GM19463 (cell line): ENCODE results near the gene DCHS2.

ENCODE experiments used
- ATAC-seq: cut with Tn5 transposase; IDR thresholded peaks from one replicate; pipeline ENCODE4 v1.9.1; 2021; ENCODE audit warnings: mild to moderate bottlenecking, moderate library complexity; ENCODE audit not compliant: unreplicated experiment

The DCHS2 gene

DNA sequence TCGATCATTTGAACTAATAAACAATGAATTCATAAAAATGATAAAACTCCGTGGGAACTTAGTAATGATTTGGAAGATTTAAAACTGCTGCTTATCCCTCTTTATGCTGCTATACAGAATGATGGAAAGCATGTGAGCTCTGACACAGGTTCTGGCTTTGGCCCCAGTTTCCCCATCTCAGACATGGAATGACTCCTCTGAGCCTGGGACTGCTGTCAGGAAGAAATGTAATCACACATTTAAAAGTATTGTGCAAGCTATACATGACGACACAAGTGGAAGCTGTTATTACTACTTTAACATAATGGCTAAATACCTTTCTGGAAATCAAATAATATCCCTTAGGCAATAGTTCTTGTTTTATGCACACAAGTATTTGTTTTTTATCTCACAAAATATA lies 161.7 kb downstream of the DCHS2 start:
- ATAC-seq = no peak

DNA sequence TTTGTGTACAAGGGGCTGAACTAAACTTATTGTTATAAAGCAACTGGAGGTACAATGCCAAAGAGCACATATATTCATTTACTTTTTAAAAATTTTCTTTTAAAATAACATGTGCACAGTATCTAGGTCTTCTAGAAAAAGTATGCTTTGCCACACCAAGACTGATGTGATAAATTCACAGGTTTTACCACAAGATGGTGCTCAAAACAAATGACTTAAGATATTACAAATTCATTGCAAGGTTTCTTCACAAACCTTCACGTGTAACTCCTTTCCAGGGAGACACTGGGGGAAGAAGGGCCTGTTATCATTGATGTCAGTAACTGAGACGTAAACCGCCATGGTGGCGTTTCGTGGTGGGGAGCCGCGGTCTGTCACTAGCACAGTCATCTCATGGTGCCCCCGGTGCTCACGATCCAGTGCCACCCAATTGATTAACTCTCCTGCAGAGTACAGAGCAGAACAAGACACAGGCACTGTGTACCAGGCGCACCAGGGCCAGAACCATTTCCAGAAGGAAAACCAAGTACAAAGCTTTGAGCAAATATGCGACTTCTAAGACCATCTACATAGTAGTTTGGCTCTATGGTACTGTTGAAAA lies 162.2 kb downstream of the DCHS2 start:
- ATAC-seq = no peak

DNA sequence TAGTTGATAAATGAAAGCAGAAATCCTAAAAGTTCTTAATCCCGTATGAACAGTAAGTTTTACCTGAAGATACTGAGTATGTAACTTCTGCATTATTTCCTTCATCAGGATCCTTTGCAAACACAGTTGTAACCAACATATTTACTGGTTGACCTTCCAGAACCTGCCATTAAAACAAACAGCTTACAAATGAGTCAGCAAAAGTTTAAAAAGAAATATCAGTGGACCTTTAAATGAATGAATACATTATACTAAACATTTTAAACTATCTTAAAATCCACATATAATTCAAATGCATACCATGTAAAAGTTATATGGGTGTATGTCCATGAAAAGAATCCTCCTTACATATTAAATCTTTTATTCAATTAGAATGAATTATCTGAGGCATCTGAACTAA lies 163.6 kb downstream of the DCHS2 start:
- no peak for ATAC-seq

DNA sequence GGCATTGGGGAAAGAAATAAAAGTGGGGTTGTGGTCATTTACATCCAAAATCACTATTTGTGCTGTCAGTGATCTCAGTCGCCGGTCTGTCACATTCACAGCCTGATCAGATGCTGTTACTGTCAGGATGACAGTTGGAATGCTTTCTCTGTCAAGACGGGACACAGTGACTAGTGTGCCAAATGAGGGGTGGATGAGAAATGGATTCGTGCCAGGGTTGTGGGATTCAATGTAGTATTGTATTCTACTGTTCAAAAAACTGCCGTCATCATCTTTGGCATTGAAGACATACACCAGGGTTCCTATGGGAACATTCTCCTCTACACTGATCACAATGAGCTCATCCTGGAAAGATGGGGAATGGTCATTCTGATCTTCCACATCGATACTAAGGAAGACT lies 171.1 kb downstream of the DCHS2 start:
- ATAC-seq = no peak

DNA sequence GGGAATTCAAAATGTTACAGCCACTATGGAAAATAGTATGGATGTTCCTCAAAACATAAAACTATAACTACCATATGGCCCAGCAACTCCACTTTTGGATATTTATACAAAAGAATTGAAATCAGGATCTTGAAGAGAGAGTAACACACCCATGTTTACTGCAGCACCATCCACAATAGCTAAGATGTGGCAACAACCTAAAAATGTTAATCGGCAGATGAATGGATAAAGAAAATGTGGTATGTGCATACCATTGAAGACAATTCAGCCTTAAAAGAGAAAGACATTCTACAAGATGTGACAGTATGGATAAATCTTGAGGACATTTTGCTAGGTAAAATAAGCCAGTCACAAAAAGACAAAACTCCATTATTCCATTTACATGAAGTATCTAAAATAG lies 171.9 kb downstream of the DCHS2 start:
- no peak for ATAC-seq

DNA sequence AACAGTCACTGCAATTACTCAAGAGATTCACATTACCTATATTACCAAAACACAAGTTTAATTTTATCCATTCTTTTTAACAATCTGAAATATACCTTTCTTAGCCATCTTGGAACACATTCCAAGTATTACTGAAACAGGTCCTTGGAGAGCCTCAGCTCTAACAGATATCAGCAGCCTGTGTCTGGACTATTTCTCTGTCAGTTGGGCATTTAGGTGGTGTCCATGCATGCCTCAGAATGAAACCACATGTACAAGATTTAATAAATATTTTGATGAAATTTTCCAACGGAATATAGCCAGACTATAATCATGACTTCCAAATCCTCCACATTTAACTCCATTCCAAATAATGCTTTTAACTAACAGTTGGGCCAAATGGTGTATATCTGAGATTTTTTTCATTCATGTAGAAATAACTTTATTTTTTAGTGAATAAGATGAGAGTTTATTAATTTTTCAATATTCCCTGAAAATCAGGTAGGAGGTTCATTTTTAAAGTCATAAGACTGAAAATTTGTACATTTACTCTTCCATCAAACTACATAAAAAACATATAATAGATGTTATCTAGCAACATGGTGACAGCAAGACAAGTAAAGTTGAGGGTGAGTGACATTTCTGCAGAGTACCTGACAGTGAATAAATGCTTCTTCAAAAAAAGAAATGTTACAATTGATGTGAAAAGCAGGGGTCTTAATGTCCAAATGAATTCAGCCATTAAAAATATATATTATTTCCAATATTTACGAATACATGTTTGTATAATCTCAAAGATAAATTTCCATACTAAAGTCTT lies 174.2 kb downstream of the DCHS2 start:
- no peak for ATAC-seq

DNA sequence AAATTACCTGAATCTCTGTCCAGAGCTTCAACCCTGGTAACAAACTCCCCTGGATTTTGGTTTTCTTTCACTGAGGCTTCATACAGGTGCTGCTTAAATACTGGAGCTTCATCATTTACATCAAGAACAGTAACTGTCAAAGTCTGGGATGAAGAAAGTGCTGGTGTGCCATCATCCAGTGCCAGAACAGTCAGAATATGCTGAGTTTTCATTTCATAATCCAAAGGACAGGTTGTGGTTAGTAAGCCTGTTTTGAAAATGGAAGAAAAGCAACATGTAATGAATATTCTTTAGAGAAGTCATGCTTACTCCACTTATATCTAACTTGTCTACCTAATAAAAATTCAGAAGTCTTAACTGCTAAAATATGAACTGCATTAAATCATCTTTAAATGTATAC lies 175.9 kb downstream of the DCHS2 start:
- no peak for ATAC-seq

DNA sequence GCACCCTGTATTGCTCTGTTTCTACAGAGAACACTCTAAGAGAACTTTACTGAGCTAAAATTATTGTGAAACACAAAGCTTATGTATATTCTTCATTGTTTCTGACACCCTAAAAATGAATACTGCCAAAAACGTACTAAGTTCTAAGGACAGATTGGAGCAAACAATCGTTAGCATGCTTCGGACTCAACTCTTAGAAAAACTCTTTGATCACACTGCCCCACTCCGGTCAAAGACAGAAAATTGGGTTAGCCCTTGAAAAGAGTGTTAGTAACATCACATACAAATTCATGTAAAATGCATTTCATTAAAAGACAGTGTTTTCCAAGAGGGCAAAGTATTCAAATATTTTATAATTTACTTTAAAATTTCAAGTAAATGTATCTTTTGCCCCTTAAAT lies 177.4 kb downstream of the DCHS2 start:
- no peak for ATAC-seq

DNA sequence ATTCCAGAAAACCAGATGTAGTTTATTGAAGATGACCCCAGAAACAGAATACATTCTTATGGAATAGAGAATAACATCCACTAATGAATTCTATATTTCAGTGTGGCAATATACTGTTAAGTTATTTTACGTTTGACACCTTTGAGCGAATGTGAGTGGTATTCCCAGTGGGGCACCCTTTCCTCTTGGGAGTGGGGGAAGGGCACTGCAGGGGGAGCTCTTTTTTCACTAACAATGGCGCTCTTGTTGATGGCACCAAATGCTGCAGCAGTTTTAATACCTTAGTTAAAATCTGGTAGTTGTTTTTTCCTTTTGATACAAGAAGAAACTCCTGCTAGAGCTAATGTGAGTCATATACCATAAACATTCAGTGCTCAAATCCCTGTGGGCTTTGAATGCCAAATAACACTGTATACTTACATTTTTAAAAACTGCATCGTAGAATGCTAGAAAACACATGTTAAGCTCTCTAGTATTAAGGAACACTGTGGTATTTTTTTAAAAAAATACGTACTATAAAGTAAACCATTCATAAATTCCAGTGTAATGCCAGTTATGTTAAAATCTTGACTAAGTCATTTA lies 178.5 kb downstream of the DCHS2 start:
- no peak for ATAC-seq

DNA sequence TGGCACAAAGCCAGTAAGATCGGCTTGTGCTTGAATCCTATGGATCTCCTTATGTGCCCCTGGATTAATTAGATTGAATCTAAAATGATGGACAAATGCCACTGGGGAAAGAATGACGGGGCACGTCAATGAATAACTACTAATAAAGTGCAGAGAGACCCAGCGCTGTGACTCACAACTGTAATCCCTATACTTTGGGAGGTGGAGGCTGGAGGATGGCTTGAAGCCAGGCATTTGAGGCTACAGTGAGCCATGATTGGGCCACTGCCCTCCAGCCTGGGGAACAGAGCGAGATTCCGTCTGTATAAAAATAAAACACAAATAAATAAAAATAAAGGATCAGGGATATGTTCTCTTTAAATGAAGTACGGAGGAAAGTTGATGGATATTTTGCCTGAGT lies 179.4 kb downstream of the DCHS2 start:
- ATAC-seq = no peak

DNA sequence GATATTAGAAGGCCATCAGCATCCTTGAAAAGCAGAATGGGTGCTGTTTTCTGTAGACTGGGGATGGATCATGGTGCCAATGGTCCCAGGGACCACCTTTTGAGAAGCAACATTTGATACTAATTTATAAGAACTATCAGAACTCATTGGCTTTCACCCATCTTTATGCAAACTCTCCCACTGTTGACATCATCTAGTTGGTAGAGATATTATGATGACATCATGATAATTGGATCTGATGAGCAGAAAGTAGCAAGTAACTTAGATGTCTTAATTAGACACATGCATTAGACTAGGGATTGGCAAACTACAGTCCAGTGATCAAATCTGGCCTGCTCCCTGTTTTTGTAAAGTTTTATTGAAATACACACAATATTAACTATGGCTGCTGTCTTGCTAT lies 181.0 kb downstream of the DCHS2 start:
- no peak for ATAC-seq

DNA sequence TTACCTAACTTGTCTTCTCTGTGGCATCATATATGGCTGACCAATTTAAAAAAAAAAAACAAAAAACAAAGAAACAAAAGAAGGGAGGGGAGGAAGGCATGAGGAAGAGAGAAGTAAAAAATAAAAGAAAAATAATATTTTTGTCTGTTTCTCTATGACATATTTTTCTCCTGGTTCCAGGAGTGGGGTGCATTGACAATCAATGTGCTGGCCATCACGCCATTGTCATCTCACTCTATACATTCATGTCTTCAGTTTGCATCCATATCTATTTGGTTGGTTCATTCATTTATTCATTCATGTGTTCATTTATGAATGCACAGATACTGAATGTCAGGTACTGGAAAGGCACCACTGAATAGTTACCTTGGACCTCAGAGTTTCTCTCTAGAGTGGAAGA lies 183.4 kb downstream of the DCHS2 start:
- ATAC-seq = no peak

DNA sequence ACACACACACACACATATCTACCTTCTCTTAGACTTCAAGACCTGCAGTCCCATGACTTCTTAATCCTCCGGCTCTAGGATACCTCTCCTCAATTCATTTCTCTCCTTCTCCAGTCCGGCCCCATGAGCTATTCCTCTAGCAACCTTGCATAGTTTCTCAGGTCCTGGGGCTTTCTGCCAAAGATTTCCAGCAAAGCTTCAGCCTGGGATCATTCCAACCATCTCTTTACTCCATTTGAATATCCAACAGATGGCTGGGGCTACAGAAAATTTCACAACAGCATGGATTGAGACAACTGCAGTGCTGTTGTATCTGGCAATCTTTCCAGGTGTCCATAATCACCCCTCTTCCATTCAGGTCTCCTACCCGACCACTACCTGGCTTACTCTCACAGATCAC lies 184.1 kb downstream of the DCHS2 start:
- ATAC-seq = no peak

DNA sequence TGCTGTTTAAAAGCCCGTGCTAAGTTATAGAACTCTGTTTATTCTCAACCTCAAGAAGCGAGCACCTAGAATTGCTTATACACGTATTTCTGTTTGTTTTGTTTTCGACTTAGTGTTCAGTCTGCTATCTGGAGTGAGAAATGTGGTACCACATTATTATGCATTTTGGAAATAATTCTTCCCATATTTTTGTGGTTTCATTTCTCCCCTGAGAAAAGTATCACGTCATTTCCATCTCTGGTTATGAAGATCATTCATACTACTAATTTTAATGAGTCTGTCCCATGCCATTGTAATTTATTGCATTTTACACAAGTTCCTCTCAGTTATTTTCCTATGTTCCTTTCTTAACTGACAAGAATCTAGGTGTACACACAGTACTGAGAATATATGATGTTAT lies 186.0 kb downstream of the DCHS2 start:
- no peak for ATAC-seq

DNA sequence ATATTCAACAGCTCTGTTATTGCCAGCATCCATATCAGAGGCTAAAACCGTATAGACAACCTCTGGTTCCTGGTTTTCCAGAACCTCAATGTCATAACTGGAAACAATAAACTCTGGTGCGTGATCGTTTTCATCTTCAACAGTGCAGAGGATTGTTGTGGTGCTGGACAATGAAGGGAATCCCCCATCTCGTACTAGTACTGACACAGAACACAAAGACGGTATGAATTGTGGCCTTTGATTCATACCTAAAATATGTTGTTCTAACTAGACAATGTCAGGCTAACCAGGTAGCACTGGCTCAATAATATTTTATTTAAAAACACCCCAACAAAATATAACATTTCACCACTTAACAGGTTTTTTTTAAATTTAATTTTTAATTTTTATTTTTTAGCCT lies 186.9 kb downstream of the DCHS2 start:
- no peak for ATAC-seq

DNA sequence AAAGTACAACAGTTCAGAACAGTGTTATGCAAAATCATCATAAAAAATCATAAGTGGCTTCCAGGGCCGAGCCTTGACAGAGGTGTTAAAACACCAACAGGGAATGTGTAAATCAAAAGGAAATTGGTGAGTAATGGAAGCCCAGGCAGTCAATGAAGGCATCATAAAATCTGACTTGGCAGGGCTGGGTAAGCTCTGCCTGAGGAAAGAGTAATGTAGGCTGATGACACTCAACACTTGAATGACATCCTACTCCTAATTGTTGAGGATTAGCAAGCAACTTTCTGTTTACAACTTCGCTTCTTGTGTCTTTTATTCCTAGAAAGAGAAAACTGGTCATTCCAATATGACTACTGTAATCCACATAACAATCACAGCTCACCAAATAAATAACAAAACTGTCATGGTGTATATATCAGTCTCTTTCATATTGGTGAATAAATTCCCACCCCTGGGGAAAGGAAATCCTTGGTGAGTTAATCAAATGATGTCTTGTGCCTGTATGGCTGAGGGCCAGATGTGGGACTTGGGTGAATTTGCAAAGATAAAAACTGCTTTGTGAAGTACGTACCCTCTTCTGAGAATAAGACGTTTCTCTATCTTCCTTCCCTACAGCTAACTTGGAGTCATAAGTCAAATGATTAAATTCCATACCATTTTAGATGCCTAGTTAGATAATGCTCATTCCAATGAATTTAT lies 196.8 kb downstream of the DCHS2 start:
- no peak for ATAC-seq

DNA sequence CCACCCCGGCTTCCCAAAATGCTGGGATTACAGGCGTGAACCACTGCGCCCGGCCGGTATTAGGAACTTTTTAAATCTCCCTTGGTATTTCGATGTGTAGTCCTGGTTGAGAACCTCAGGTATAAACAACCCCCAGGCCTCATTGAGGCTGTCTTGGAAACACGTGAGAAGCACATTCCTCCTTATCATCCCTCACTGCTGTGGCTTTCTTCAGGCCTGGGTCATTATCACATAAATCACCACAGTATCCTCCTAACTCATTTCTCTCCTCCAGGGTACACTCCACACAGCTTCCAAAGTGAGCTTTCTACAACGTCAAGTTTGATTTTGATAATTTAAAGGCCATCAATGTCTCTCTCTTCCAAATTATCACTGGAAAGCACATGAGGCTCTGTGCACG lies 198.2 kb downstream of the DCHS2 start:
- ATAC-seq = no peak

DNA sequence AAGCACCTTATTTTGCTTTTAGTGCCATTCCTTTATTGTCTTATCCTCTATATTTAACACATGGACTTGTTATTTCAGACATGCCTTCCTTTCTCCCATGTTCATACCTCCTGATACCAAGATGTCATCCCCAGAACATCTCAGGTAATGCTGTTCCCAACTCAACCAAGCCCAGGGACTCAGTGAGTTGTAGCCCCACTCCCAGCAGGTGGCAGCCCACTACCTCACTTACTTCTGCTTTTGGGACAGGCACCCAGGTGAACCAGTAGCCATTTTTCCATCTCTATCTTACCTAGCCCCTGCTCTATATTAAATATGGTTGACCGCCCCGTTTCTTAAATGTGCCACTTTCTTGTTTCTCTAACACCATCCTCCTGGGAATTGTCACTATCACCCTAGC lies 199.0 kb downstream of the DCHS2 start:
- ATAC-seq = no peak

DNA sequence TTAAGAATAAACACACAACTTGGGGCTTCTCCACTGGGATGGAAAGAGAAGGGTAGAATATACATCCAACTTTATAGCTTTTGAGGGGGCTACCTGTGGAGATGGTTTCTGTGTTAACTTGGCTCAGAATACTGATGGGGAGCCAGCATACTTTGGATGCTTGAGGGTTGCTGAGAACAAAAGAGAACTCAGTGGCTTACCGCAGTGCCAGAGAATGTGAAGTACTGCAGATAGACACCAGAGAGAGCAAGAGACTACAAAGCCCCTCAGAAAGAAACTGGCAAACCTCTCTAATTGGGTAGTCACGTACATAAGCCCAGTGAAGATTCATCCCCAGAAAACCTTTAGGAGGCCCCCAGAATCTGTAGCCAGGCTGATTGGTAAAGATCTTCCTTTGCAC lies 214.4 kb downstream of the DCHS2 start:
- no peak for ATAC-seq

DNA sequence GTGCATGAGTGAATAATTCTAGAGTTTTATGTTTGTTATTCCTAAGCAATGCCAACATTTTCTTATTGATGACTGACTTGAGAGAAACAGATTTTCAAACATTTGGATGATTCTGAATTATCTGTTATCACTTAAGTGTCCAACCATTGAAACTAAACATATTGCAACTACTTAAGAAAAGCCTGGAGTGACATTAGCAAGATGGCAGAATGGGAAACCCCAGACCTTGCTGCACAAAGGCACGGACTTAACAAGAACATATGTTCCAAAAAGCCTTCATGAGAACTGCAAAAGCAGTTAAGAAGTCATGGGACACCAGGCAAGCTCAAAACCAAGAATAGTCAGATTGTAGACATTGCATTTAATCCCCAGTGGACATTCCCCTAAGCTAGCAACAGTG lies 215.1 kb downstream of the DCHS2 start:
- ATAC-seq = no peak

DNA sequence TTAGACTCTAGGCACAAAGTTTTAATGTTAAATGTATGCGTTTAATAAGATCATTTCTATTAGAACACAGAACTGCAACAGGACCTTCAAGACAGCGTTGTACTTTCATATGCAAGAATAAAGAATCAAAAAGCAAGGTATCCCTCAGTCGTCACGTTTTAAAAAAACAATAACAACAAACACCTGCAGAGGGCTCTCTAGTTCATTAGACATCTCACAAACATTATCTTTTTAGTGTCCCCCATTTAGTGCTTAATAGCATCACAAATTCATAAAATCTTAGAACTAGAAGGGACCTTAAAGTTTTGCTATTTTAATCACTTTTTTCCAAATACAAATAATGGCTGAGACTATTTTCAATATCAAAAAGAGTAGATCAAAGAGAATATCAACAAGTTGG lies 236.6 kb downstream of the DCHS2 start:
- ATAC-seq = no peak

DNA sequence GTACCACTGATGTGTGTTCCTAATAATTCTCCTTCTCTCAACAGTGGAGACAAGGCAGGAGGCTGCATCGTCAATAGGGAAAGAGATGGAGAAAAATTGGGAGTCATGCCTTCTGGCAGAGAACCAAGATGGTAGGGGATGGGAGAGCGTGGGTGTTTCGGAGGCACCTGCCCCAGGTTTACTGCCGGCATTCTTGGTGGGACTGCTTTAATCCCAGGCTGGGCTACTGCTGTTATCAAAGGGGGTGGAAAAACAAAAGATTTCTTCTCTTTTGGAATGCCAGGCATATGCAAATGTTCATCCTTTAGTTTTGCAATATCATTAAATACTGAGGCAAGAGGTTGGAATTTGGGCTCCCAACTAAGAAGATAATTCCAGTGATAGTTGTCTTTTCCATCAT lies 257.0 kb downstream of the DCHS2 start:
- ATAC-seq = no peak
